OCI-LY7 (cell line): ENCODE data around the gene NTRK1. TPM values are rescaled to one million over a fixed set of nuclear protein-coding genes. Genes with fewer than 3 reads are reported as not detected.

Experiments
- BruUV-seq: library from RNA; stranded (reverse); fragments of 400-500 nt; replicated peaks from 2 replicates; lab custom pipeline; 2021; lab: Mats Ljungman, UMichigan
- CTCF ChIA-PET: fragments of 300-600 bp; sonication (Branson Sonifier 250); formaldehyde crosslinking; loops from one replicate; lab custom pipeline; 2022; ENCODE audit warnings: antibody characterized with exemption; ENCODE audit not compliant: unreplicated experiment; lab: Charles Lee
- POLR2A ChIA-PET: fragments of 300-600 bp; sonication (Branson Sonifier 250); formaldehyde crosslinking; loops from one replicate; lab custom pipeline; 2022; ENCODE audit warnings: antibody characterized with exemption; lab: Charles Lee
- DNase-seq: peaks from one replicate; pipeline ENCODE4 v3.0.0-alpha.2; 2015; ENCODE audit warnings: low spot score
- H2AFZ ChIP-seq: fragments of 200-600 bp; sonication (generic), shearing (Covaris generic); 2 replicates; pipeline ENCODE4 v1.6.1; 2014; ENCODE audit warnings: mild to moderate bottlenecking, antibody characterized with exemption, low read length, moderate library complexity
- H3K27ac ChIP-seq: fragments of 200-600 bp; sonication (generic); 2 replicates; pipeline ENCODE4 v1.5.1; 2014; ENCODE audit warnings: mixed run types, low read depth, mild to moderate bottlenecking, moderate library complexity, low read length, inconsistent platforms; ENCODE audit not compliant: poor library complexity, severe bottlenecking
- H3K36me3 ChIP-seq: fragments of 200-600 bp; sonication (generic); 2 replicates; pipeline ENCODE4 v1.6.1; 2014; ENCODE audit warnings: mild to moderate bottlenecking, antibody characterized with exemption, low read length, moderate library complexity, mixed read lengths; ENCODE audit not compliant: insufficient read depth
- H3K4me1 ChIP-seq: fragments of 200-600 bp; sonication (generic); 2 replicates; pipeline ENCODE4 v1.5.1; 2014; ENCODE audit warnings: mild to moderate bottlenecking, low read length; ENCODE audit not compliant: insufficient read depth, poor library complexity, severe bottlenecking
- H3K4me2 ChIP-seq: fragments of 200-600 bp; sonication (generic); 2 replicates; pipeline ENCODE4 v1.6.1; 2014; ENCODE audit warnings: mild to moderate bottlenecking, low read length
- H3K4me3 ChIP-seq: fragments of 200-600 bp; sonication (generic); 2 replicates; pipeline ENCODE4 v1.5.1; 2014; ENCODE audit warnings: mild to moderate bottlenecking, low read depth, low read length; ENCODE audit not compliant: poor library complexity, severe bottlenecking
- H3K79me2 ChIP-seq: fragments of 200-600 bp; sonication (generic); 2 replicates; pipeline ENCODE4 v1.6.1; 2016; ENCODE audit warnings: low read depth, mild to moderate bottlenecking, low read length, moderate library complexity, mixed read lengths; ENCODE audit not compliant: insufficient read depth
- H3K9me2 ChIP-seq: fragments of 200-600 bp; sonication (generic); 2 replicates; pipeline ENCODE4 v1.6.1; 2016; ENCODE audit warnings: mild to moderate bottlenecking, low read length, mixed read lengths; ENCODE audit not compliant: insufficient read depth
- H3K9me3 ChIP-seq: fragments of 200-600 bp; sonication (generic); 2 replicates; pipeline ENCODE4 v1.6.1; 2014; ENCODE audit warnings: mild to moderate bottlenecking, mixed run types, low read length, mixed read lengths
- H4K20me1 ChIP-seq: fragments of 200-600 bp; sonication (generic); 2 replicates; pipeline ENCODE4 v1.6.1; 2014; ENCODE audit warnings: mild to moderate bottlenecking, antibody characterized with exemption, low read length, moderate library complexity, mixed read lengths; ENCODE audit not compliant: insufficient read depth
- EZH2phosphoT487 ChIP-seq: fragments of 200-600 bp; sonication (generic); IDR thresholded peaks from 2 replicates; pipeline ENCODE4 v1.6.1; 2018; ENCODE audit warnings: low read depth, borderline replicate concordance, mild to moderate bottlenecking, mixed run types, antibody characterized with exemption, low read length, moderate library complexity, mixed read lengths
- intact Hi-C: fragments of 100-400 bp; cut with micrococcal nuclease; formaldehyde crosslinking; loops from one replicate; pipeline ENCODE4 v1.10.0; 2022; ENCODE audit not compliant: unreplicated experiment
- total RNA-seq, 2 experiments: library from RNA; depleted of rRNA in 1 of 2; stranded (reverse); fragments of >200 nt in 1 of 2; shearing (Covaris generic) in 1 of 2; gene quantifications; 2 replicates each; pipeline ENCODE4 v1.2.3, GENCODE V29; 2014 to 2022
- TF ChIP-seq, protein P1 (sequence below): fragments of 200-600 bp; sonication (generic); conservative IDR thresholded peaks from 2 replicates; pipeline ENCODE4 v1.5.1; 2014; ENCODE audit warnings: mild to moderate bottlenecking, antibody characterized with exemption, low read length, moderate library complexity, mixed read lengths

The NTRK1 gene
- total RNA-seq, 2 experiments from 2014 or later: not detected

DNA sequence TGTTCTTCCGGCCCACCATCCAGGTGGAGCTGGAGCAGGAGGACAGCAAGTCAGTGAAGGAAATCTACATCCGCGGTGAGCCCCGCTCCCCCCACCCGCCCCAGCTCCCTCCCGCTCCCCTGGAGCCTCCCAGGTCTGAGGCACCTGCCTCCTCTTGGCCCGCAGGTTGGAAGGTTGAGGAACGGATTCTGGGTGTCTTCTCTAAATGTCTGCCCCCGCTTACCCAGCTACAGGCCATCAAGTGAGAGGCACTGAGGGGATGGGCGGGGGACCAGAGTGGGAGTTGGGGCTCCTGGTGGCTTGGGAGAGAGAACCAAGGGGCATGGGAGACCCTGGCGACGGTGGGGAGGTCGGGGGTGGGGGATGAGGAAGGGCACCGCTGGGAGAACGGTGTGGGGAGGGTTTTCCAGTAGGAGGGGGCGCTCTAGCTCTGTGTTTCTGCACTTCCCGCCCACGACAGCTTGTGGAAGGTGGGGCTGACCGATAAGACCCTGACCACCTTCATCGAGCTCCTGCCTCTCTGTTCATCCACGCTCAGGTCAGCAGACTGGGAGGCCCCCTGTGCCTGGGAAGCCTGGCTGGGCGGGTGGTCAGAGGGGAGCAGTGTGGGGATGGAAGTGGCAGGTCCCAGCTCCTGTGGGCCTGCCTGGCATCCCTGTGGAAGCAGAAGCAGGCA lies 64.0 kb downstream of the NTRK1 start:
- intact Hi-C loops: no loop called here
- BruUV-seq: no TSS peak
- POLR2A ChIA-PET: interaction anchor here (0.7 kb wide), 1 partner anchor 33 kb away, joined by 3 read pairs; no protein-coding TSS in a partner anchor

DNA sequence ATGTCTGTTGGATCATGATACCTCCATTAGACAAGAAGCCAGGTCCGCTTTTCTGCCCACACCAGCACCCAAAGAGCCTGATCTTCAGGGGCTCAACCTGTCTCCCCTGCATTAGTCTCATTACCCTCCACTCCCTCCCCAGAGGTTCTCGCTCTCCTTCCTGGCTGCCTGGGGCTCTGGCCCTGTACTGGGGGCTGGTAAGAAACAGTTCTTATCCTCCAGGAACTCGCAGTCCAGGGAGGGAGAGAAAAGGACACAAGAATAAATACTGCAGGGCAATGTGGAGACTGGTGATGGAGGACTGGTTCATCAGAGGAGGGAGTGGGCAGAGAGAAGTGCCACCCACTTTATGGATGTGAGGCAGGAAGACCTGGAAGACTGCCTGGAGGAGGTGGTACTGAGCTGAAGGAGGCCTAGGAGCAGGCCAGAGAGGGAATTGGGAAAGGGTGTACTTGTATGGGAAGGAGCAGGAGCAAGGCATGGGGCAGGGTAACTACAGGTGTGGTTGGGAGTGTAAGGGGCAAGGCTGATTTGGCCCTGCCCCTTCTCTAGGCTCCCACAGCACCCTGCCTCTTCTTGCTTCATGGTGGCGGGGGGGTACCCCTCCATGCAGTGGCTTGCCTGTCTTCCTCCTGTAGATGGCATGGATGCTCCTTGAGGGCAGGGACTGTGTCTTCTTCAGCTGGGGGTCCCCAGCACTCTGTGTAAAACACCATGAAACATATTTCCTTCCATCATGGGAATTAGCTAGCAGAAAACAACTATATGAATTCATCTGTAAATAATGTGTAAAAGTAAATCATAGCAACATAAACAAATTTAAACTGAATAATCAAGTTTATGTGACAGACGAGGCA lies 64.7 kb downstream of the NTRK1 start:
- no peaks in the 10 kb centered on the region for H3K79me2 ChIP-seq
- H3K27ac ChIP-seq: no peak overlapping the region
- intact Hi-C loops: no loop called here
- no peaks in the 10 kb centered on the region for H4K20me1 ChIP-seq
- no peaks in the 10 kb centered on the region for H3K36me3 ChIP-seq
- BruUV-seq: no TSS peak
- H3K4me1 ChIP-seq: no peaks in the 10 kb centered on the region
- H3K9me3 ChIP-seq: no peaks in the 10 kb centered on the region
- POLR2A ChIA-PET: interaction anchor here (0.5 to 0.8 kb wide), 2 partner anchors 11 to 33 kb away, joined by 3 to 4 read pairs; no protein-coding TSS in a partner anchor
- CTCF ChIA-PET: no interaction called here
- no peaks in the 10 kb centered on the region for H3K9me2 ChIP-seq
- H3K4me3 ChIP-seq: no peak overlapping the region
- DNase-seq: no peak
- no peak overlapping the region for H2AFZ ChIP-seq
- TF ChIP-seq, protein P1, sequence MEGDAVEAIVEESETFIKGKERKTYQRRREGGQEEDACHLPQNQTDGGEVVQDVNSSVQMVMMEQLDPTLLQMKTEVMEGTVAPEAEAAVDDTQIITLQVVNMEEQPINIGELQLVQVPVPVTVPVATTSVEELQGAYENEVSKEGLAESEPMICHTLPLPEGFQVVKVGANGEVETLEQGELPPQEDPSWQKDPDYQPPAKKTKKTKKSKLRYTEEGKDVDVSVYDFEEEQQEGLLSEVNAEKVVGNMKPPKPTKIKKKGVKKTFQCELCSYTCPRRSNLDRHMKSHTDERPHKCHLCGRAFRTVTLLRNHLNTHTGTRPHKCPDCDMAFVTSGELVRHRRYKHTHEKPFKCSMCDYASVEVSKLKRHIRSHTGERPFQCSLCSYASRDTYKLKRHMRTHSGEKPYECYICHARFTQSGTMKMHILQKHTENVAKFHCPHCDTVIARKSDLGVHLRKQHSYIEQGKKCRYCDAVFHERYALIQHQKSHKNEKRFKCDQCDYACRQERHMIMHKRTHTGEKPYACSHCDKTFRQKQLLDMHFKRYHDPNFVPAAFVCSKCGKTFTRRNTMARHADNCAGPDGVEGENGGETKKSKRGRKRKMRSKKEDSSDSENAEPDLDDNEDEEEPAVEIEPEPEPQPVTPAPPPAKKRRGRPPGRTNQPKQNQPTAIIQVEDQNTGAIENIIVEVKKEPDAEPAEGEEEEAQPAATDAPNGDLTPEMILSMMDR: no peak
- TF ChIP-seq EZH2phosphoT487: no peak
- H3K4me2 ChIP-seq: no peak overlapping the region

More for the DNA sequence above, 64.0 kb downstream of the NTRK1 start:
- H3K27ac ChIP-seq: no peak overlapping the region
- H4K20me1 ChIP-seq: no peaks in the 10 kb centered on the region
- H3K9me3 ChIP-seq: no peaks in the 10 kb centered on the region
- H3K4me3 ChIP-seq: no peak overlapping the region
- H3K36me3 ChIP-seq: no peaks in the 10 kb centered on the region
- DNase-seq: no peak
- no peaks in the 10 kb centered on the region for H3K4me1 ChIP-seq
- no peaks in the 10 kb centered on the region for H3K79me2 ChIP-seq
- H3K9me2 ChIP-seq: no peaks in the 10 kb centered on the region
- H3K4me2 ChIP-seq: no peak overlapping the region
- CTCF ChIA-PET: interaction anchor here (0.6 kb wide), 1 partner anchor 108 kb away, joined by 3 read pairs; the partner anchor contains the start of gene SH2D2A
- no peak for TF ChIP-seq EZH2phosphoT487
- TF ChIP-seq, protein P1: no peak
- no peak overlapping the region for H2AFZ ChIP-seq
